ENCODE measurements around the gene SDK1.

Gene SDK1, protein sequence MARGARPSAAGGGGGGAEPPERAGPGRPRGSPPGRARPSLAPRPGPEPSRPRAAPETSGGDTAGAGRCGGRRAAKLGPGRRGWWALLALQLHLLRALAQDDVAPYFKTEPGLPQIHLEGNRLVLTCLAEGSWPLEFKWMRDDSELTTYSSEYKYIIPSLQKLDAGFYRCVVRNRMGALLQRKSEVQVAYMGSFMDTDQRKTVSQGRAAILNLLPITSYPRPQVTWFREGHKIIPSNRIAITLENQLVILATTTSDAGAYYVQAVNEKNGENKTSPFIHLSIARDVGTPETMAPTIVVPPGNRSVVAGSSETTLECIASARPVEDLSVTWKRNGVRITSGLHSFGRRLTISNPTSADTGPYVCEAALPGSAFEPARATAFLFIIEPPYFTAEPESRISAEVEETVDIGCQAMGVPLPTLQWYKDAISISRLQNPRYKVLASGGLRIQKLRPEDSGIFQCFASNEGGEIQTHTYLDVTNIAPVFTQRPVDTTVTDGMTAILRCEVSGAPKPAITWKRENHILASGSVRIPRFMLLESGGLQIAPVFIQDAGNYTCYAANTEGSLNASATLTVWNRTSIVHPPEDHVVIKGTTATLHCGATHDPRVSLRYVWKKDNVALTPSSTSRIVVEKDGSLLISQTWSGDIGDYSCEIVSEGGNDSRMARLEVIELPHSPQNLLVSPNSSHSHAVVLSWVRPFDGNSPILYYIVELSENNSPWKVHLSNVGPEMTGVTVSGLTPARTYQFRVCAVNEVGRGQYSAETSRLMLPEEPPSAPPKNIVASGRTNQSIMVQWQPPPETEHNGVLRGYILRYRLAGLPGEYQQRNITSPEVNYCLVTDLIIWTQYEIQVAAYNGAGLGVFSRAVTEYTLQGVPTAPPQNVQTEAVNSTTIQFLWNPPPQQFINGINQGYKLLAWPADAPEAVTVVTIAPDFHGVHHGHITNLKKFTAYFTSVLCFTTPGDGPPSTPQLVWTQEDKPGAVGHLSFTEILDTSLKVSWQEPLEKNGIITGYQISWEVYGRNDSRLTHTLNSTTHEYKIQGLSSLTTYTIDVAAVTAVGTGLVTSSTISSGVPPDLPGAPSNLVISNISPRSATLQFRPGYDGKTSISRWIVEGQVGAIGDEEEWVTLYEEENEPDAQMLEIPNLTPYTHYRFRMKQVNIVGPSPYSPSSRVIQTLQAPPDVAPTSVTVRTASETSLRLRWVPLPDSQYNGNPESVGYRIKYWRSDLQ (N-terminal part only)

GRCh38 chr7:3300651-3301448 is at the start of gene SDK1:
Gene SDK1 (plus strand): TSS chr7:3301252. CDS start chr7:3301587, 335 bp downstream.
- peak; percentile 77 for DNase-seq

DNA sequence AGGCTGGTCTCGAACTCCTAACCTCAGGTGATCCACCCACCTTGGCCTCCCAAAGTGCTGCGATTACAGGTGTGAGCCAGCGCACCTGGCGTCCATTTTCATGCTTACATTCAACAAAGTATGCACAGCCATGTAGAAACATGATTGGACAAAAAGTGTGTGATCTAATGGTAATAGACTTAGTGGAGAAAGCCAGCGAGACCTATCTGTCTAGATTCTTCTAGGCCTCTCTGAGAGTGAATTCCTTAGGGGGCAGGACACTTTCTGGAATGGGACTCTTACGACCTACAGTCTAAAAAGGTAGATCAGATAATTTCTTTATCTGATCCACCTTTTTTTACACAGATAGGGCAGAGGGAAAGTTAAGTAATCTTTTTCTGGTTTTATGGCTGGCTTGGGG is 46.3 kb upstream of the SDK1 start:
- DNase-seq, result no peak

GRCh38 chr7:3259711-3260400 is 41.2 kb upstream of the SDK1 start:
- DNase-seq, result no peak

DNA sequence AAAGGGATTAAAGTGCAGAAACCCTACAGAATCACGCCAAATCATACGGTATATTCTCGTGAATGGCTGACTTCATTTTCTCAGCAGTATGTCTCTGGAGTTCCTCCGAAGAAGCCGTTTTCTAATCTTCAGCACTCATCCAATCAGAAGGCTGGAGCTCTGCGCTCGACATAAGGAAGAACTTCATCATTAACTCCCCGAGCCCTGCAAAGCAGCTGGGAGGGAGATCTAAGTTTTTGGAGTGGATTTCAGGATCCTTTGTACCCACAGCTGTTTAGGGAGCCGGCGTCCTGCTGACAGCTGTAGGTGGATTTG is 40.7 kb upstream of the SDK1 start:
- DNase-seq, result no peak

GRCh38 chr7:3264693-3265339 is 36.2 kb upstream of the SDK1 start:
- DNase-seq, result no peak

- no peak for DNase-seq
These were observed 35.7 kb upstream of the SDK1 start for GRCh38 chr7:3265388-3265787.

DNA sequence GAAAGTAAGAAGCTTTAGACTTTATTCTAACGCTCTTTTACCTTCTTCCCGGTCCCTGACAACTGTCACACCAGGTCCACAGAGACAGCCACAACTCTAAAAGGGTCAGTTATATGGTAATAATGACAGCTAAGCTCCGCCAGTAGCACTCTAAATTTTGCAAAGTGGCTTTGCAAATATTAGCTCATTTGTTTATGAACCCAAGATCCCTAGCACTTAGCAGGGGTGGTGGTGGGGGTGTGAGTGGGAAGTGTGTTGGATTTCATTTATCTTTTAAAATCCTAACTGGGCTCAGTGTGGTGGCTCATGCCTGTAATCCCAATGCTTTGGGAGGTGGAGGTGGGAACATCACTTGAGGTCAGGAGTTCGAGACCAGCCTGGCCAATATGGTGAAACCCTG is 34.8 kb upstream of the SDK1 start:
- DNase-seq, result no peak

- no peak for DNase-seq
These were observed 32.9 kb upstream of the SDK1 start for GRCh38 chr7:3267966-3268690.

GRCh38 chr7:3270362-3270761 is 30.7 kb upstream of the SDK1 start:
- DNase-seq, result no peak

DNA sequence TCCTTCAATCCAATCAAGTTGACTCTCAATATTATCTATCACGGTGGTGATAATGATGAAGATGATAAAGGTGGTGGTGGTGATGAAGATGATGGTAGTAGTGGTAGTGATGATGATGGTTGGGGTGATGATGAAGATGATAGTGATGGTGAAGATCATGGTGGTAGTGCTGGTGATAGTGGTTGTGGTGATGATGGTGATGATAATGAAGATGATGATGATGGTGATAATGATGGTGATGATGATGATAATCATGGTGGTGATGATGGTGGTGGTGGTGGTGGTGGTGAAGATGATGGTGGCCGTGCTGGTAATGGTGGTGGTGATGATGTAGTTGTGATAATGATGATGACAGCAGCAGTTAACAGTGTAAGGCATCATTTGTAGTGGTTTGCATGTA is 29.8 kb upstream of the SDK1 start:
- no peak for DNase-seq

- no peak for DNase-seq
These were observed 28.3 kb upstream of the SDK1 start for GRCh38 chr7:3272691-3273141.

- DNase-seq, result no peak
These were observed 26.9 kb upstream of the SDK1 start for GRCh38 chr7:3274131-3274530.

GRCh38 chr7:3277604-3278572 is 23.2 kb upstream of the SDK1 start:
- no peak for DNase-seq

DNA sequence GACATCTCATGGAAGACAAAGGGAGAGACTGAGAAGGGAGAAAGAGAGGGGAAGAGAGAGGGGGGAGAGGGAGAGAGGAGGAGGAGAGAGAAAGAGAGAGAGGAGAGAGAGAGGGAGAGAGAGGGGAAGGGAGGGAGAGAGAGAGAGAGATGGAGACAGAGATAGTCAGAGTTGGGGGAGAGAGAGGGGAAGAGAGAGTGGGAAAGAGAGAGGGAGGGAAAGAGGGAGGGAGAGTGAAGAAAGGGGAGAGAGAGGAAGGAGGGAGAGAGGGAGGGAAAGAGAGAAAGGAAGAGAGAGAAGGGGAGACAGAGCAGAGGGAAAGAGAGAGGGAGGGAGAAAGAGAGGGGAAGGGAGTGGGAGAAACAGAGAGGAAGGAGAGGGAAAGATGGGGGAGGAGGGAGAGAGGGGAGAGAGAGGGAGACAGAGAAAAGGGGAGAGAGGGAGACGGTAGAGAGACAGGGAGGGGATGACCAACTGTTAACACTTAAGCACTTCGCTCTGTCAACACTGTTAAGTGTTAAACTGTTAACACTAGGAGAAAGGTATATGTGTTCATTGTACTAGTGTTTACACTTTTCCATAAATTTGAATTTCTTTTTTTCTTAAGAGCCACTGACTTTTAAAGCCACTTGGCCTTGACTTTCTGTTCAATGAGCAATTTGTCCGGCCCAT is 21.8 kb upstream of the SDK1 start:
- no peak for DNase-seq

DNA sequence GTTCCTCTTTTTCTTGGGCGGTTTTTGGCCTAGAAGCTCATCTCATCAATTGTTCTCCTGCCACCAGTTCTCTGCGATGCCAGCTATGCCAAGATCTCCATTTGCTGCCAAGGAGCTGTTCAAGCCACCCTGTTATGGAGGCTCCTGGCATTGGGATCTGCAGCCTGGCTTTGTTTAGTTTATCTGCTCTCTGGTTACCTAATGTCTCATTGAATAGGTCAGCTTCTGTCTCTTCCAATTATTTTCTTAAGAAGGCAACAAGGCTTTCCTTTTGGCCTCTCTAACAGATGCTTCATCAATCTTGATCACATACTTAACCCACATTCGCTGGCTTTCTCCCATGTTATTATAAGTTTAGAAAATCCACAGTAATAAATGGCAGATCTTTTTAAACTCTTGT is 20.6 kb upstream of the SDK1 start:
- DNase-seq, result no peak

DNA sequence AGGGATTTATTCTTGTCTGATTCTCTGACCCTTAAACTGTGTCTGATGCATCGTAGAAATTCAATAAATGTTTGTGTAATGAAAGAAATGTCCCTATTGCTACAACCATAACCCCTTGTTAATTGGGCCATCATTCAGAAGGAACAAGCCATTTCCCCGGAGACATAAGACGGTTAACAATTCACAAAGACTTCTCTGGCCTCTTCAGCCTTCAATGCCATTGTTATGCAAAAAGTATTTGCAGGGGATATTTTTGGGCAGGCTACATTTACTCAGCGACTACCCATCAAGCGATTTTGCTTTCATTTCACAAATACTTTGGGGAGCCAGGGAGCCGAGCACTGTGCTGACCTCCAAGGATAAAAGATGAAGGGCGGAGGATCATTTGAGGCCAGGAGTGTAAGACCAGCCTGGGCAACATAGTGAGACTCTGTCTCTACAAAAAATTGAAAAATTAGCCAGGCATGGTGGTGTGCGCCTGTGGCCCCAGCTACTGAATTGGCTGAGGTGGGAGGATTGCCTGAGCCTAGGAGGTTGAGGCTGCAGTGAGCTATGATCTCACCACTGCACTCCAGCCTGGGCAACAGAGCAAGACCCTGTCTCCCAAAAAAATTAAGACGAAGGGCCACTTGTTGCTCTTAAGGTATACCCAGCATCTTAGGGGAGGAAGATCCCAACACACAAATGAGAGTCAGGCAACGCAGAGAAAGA is 20.0 kb upstream of the SDK1 start:
- no peak for DNase-seq

- no peak for DNase-seq
These were observed 18.6 kb upstream of the SDK1 start for GRCh38 chr7:3282457-3282856.

GRCh38 chr7:3283130-3283704 is 17.8 kb upstream of the SDK1 start:
- no peak for DNase-seq
